HEK293 (cell line): Measurements from ENCODE around the gene BAIAP2.

Experiments used
- CTCF ChIA-PET: fragments of 350-600 bp; formaldehyde crosslinking; extraction: SDS; loops from one replicate; lab custom pipeline; 2021; ENCODE audit warnings: antibody characterized with exemption; lab: Yijun Ruan, JAX
- POLR2A ChIA-PET: fragments of 300-600 bp; formaldehyde crosslinking; extraction: SDS; loops from one replicate; lab custom pipeline; 2020; ENCODE audit warnings: antibody characterized with exemption, inconsistent platforms; lab: Yijun Ruan, JAX
- H3K27ac ChIP-seq: fragments of 200-500 bp; sonication (Bioruptor generic); 2 replicates; pipeline ENCODE4 v1.5.1; 2014; ENCODE audit warnings: low read depth, low read length, control low read depth, inconsistent platforms; ENCODE audit errors: extremely low read depth
- H3K36me3 ChIP-seq, 2 experiments: fragments of 200-500 bp in 1 of 2; sonication (Bioruptor generic) in 1 of 2; 1 replicate in 1 of 2; 2 replicates in 1 of 2; pipeline ENCODE4 v1.5.1; 2014 to 2017; ENCODE audit warnings: inconsistent platforms in 2 of 2, low read length in 2 of 2; ENCODE audit not compliant: control insufficient read depth in 2 of 2, insufficient read depth in 1 of 2
- H3K4me1 ChIP-seq: fragments of 200-500 bp; sonication (Bioruptor generic); 2 replicates; pipeline ENCODE4 v1.5.1; 2014; ENCODE audit warnings: mild to moderate bottlenecking, low read length, inconsistent platforms; ENCODE audit not compliant: control insufficient read depth, insufficient read depth
- H3K4me3 ChIP-seq: 2 replicates; pipeline ENCODE4 v1.5.1; 2011; ENCODE audit warnings: low read depth, mild to moderate bottlenecking, control low read depth, low read length, moderate library complexity
- H3K9me3 ChIP-seq: fragments of 200-500 bp; sonication (Bioruptor generic); 2 replicates; pipeline ENCODE4 v1.5.1; 2014; ENCODE audit warnings: low read depth, low read length, inconsistent platforms; ENCODE audit not compliant: control insufficient read depth, insufficient read depth
- ELK4 ChIP-seq: IDR thresholded peaks from 2 replicates; pipeline ENCODE4 v1.6.1; 2011; ENCODE audit warnings: mild to moderate bottlenecking, low read depth, low read length, borderline replicate concordance
- GFI1B ChIP-seq: fragments of 450-650 bp; formaldehyde crosslinking; IDR thresholded peaks from 2 replicates; pipeline ENCODE4 v1.5.1; 2016; ENCODE audit warnings: missing biosample characterization, missing genetic modification characterization
- ZFP37 ChIP-seq: fragments of 450-650 bp; formaldehyde crosslinking; IDR thresholded peaks from 2 replicates; pipeline ENCODE4 v1.5.1; 2016; ENCODE audit warnings: missing biosample characterization, missing genetic modification characterization
- ZNF114 ChIP-seq: fragments of 450-650 bp; formaldehyde crosslinking; IDR thresholded peaks from 2 replicates; pipeline ENCODE4 v1.5.0; 2017; ENCODE audit warnings: missing biosample characterization, missing genetic modification characterization
- ZNF133 ChIP-seq: fragments of 450-650 bp; formaldehyde crosslinking; IDR thresholded peaks from 2 replicates; pipeline ENCODE4 v1.5.1; 2016; ENCODE audit warnings: missing biosample characterization, missing genetic modification characterization
- ZNF266 ChIP-seq: fragments of 450-650 bp; formaldehyde crosslinking; IDR thresholded peaks from 2 replicates; pipeline ENCODE4 v1.5.1; 2016; ENCODE audit warnings: missing biosample characterization, missing genetic modification characterization, low read depth
- ZNF354C ChIP-seq: fragments of 450-650 bp; formaldehyde crosslinking; IDR thresholded peaks from 2 replicates; pipeline ENCODE4 v1.5.1; 2016; ENCODE audit warnings: missing biosample characterization, missing genetic modification characterization, low read depth, borderline replicate concordance
- ZNF362 ChIP-seq: fragments of 450-650 bp; formaldehyde crosslinking; IDR thresholded peaks from 2 replicates; pipeline ENCODE4 v1.5.1; 2016; ENCODE audit warnings: missing biosample characterization, missing genetic modification characterization
- ZNF426 ChIP-seq: fragments of 450-650 bp; formaldehyde crosslinking; IDR thresholded peaks from 2 replicates; pipeline ENCODE4 v1.5.1; 2017; ENCODE audit warnings: missing biosample characterization, missing genetic modification characterization, mild to moderate bottlenecking, inconsistent platforms, moderate library complexity
- ZNF433 ChIP-seq: fragments of 450-650 bp; formaldehyde crosslinking; IDR thresholded peaks from 2 replicates; pipeline ENCODE4 v1.5.1; 2016; ENCODE audit warnings: missing biosample characterization, missing genetic modification characterization, low read depth
- ZNF548 ChIP-seq: fragments of 450-650 bp; formaldehyde crosslinking; IDR thresholded peaks from 2 replicates; pipeline ENCODE4 v1.5.1; 2016; ENCODE audit warnings: missing biosample characterization, missing genetic modification characterization
- ZNF560 ChIP-seq: fragments of 450-650 bp; formaldehyde crosslinking; IDR thresholded peaks from 2 replicates; pipeline ENCODE4 v1.5.1; 2017; ENCODE audit warnings: missing biosample characterization, missing genetic modification characterization, borderline replicate concordance
- ZNF561 ChIP-seq: fragments of 450-650 bp; IDR thresholded peaks from 2 replicates; pipeline ENCODE4 v1.5.1; 2018; ENCODE audit warnings: missing biosample characterization, missing genetic modification characterization, borderline replicate concordance
- ZNF600 ChIP-seq: fragments of 450-650 bp; formaldehyde crosslinking; IDR thresholded peaks from 2 replicates; pipeline ENCODE4 v1.5.1; 2016; ENCODE audit warnings: missing biosample characterization, missing genetic modification characterization
- ZNF645 ChIP-seq: fragments of 450-650 bp; formaldehyde crosslinking; IDR thresholded peaks from 2 replicates; pipeline ENCODE4; 2016; ENCODE audit warnings: missing biosample characterization, missing genetic modification characterization
- ZSCAN5A ChIP-seq: fragments of 450-650 bp; formaldehyde crosslinking; IDR thresholded peaks from 2 replicates; pipeline ENCODE4 v1.5.1; 2016; ENCODE audit warnings: missing biosample characterization, missing genetic modification characterization
- TF ChIP-seq, protein P1 (sequence below): fragments of 450-650 bp; formaldehyde crosslinking; IDR thresholded peaks from 2 replicates; pipeline ENCODE4 v1.5.1; 2016; ENCODE audit warnings: missing biosample characterization, missing genetic modification characterization

Gene BAIAP2

GRCh38 chr17:81053041-81053970 is 18.4 kb downstream of the BAIAP2 start (continued):
- TF ChIP-seq ZNF560 (tag by site-specific recombination) (no peak), ZNF548 (tag by site-specific recombination) (no peak)
- TF ChIP-seq, all 188 proteins: peak for 0

- H3K27ac ChIP-seq = no peak overlapping the region
- ChIA-PET POLR2A (no interaction called here), CTCF (interaction anchor here (0.9 to 1.2 kb wide), 2 partner anchors 44 to 48 kb away, joined by 3 read pairs; no protein-coding TSS in a partner anchor)
- peaks cover 4% of the 10 kb centered on the region; the same call in 1 of the 2 replicates for H3K4me1 ChIP-seq
- TF ChIP-seq ZNF362 (tag by site-specific recombination) = no peak
- TF ChIP-seq ZNF114 (tag by site-specific recombination) = no peak
- TF ChIP-seq ZNF561 = no peak
- no peak for TF ChIP-seq ZNF133 (tag by site-specific recombination)
- TF ChIP-seq ZNF600 (tag by site-specific recombination) = peak; percentile 69; the same call in 1 of the 2 replicates
- no peak for TF ChIP-seq ZFP37 (tag by site-specific recombination)
- TF ChIP-seq, protein P1, sequence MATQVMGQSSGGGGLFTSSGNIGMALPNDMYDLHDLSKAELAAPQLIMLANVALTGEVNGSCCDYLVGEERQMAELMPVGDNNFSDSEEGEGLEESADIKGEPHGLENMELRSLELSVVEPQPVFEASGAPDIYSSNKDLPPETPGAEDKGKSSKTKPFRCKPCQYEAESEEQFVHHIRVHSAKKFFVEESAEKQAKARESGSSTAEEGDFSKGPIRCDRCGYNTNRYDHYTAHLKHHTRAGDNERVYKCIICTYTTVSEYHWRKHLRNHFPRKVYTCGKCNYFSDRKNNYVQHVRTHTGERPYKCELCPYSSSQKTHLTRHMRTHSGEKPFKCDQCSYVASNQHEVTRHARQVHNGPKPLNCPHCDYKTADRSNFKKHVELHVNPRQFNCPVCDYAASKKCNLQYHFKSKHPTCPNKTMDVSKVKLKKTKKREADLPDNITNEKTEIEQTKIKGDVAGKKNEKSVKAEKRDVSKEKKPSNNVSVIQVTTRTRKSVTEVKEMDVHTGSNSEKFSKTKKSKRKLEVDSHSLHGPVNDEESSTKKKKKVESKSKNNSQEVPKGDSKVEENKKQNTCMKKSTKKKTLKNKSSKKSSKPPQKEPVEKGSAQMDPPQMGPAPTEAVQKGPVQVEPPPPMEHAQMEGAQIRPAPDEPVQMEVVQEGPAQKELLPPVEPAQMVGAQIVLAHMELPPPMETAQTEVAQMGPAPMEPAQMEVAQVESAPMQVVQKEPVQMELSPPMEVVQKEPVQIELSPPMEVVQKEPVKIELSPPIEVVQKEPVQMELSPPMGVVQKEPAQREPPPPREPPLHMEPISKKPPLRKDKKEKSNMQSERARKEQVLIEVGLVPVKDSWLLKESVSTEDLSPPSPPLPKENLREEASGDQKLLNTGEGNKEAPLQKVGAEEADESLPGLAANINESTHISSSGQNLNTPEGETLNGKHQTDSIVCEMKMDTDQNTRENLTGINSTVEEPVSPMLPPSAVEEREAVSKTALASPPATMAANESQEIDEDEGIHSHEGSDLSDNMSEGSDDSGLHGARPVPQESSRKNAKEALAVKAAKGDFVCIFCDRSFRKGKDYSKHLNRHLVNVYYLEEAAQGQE (tag by site-specific recombination) = peak; percentile 85
- no peak for TF ChIP-seq ZNF645
- H3K9me3 ChIP-seq = no peaks in the 10 kb centered on the region
- no peak overlapping the region for H3K4me3 ChIP-seq
- peaks cover 0 to 23% of the 10 kb centered on the region in 2 experiments; a peak in 1 of 3 replicates for H3K36me3 ChIP-seq
These were observed 19.4 kb downstream of the BAIAP2 start for GRCh38 chr17:81054308-81054707.

DNA sequence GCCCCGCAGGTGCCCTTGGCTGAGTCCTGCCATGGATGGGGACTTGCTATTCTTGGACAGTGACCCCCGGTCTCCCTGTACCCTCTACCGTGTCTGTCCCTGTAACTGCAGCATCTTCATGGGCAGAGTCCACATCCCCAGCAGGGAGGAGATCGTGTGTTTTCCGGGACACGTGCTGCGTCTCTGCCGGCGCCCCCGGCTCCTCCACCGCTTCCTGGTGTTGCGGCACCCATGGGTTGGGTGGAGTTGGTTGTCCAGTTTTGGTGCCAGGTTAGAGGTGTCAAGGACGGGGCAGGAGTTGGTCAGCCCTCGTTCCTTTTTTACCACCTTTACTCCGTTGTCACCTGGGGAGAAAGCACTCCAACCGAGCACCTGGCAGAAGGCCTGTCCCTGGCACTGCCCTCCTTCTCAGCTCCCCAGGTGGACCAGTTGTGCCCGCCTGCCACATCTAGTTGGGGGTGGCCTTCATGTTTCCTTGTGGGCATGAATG is 20.0 kb downstream of the BAIAP2 start:
- H3K9me3 ChIP-seq = no peaks in the 10 kb centered on the region
- no peak overlapping the region for H3K4me3 ChIP-seq
- peaks cover 0 to 28% of the 10 kb centered on the region in 2 experiments; a peak in 1 of 3 replicates for H3K36me3 ChIP-seq
- no peak for TF ChIP-seq ZSCAN5A (tag by site-specific recombination)
- TF ChIP-seq GFI1B (tag by site-specific recombination) = no peak
- no peak for TF ChIP-seq ZNF354C (tag by site-specific recombination)
- no peak for TF ChIP-seq ZNF362 (tag by site-specific recombination)
- TF ChIP-seq ZNF426 = no peak
- TF ChIP-seq ZNF433 (tag by site-specific recombination) = no peak
- TF ChIP-seq ZNF266 (tag by site-specific recombination) = no peak
- no peak for TF ChIP-seq ELK4
- ChIA-PET CTCF (interaction anchor here (0.6 to 1.2 kb wide), 3 partner anchors 43 to 736 kb away, joined by 3 read pairs; no protein-coding TSS in a partner anchor), POLR2A (no interaction called here)
- no peak overlapping the region for H3K27ac ChIP-seq
- peaks cover 4% of the 10 kb centered on the region; the same call in 1 of the 2 replicates for H3K4me1 ChIP-seq
